GM12892 (cell line): ENCODE data around the gene PRL.

Source experiments
- POLR2A ChIP-seq: IDR thresholded peaks from 2 replicates; pipeline ENCODE4 v1.6.1; 2011; ENCODE audit warnings: low read depth, low read length, control low read depth
- POLR2AphosphoS5 ChIP-seq: IDR thresholded peaks from 2 replicates; pipeline ENCODE4 v1.6.1; 2011; ENCODE audit warnings: low read depth, low read length, control low read depth
- TAF1 ChIP-seq: IDR thresholded peaks from 2 replicates; pipeline ENCODE4 v1.6.1; 2011; ENCODE audit warnings: low read depth, mild to moderate bottlenecking, control low read depth, low read length, borderline replicate concordance

DNA sequence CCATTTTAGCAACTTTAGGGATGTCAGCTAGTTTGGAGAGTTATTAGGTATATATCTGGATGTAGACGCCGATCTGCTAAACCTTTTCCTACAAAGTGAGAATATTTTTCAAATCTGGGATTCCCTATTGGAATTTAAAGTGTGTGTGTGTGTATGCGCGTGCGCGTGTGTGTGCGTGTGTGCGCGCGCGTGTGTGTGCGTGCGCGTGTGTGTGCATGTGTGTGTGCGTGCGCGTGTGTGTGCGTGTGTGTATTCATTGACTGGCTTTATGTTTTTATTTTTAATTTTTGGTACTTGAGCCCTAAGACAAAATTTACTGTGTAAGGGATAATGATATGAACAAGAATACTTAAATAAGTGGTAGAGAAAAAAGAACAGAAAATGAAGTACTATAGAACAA is 8.1 kb downstream of the PRL start:
- TF ChIP-seq POLR2A (no peak), TAF1 (no peak), POLR2AphosphoS5 (no peak)
